ENCODE data around the gene PDIK1L.

PDIK1L gene

DNA sequence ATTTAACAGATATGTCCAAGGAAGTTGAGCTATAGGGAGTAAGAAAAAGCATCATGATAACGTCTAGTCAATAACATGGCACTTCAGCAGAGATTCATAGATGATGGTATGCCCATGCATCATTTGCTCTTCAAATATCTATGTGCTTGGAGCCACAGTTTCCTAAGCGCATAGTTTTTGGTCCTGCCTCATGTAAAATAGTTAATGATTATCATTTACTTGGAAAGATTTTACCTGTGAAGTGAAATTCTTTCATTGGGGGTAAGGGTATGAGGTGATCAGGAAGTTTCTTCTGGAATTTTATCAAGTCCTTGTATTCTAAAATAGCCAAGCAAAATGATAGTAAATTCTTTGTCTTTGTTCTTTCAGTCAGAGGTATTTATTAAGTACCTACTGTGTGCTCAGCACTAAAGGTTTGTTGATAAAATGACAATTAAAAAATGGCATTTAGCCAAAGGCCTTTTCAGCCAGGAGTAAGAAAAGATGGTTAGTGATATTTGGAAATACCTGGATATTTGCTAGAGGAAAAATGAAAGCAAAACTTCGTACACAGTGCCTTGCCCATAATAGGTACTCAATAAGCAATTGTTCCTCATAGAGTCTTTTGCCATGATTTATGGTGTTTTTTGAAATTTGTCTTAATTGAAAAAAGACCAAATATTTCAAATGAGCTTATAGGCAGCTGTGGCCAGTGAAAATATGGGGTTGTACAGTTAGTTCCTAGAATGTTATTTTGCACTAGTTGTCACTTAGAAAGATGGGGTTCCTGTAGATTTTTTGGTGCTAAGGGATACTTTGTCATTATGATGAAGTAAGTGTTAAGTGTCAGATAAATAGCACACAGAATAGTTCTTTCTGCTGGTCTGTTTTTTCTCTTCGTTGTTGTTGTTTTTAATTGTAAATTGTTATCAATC, 13.1 kb downstream of the PDIK1L start:
- DNase-seq, result no peak

DNA sequence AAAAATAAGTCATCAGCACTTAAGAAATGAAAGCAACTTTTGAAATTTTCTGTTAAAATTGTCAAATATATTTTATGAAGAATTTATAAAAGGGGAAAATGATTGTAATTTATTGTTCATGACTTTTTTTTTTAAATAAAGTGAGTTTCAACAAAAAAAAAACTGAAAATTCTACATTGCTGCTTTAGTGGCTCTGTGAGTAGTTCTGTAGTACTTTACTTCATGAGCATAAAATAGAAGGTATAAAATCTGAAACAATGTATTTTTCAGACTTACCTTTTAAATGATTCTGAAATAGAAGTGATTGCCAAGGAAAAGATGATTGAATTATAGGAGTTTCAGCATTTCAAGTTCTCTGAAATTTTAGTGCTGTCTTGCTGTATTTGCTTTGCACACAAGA, 13.8 kb downstream of the PDIK1L start:
- DNase-seq, result no peak

DNA sequence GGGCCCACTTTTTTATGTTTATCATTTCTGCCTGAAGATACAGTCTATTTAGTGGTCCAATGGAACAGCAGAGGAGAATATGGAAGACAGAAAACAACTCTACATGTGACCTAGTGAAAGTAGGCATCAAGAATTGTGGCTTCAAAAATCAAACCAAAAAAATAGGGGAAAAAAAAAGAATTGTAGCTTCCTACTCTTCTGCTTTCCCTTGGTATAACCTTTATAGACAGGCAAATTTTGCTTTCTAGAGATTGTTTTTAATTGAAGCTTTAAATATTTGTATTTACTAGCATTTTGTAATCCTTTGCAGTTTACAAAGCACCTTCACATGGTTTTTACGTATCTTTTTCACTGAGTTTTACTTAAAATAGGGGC, 14.3 kb downstream of the PDIK1L start:
- DNase-seq, result no peak

DNA sequence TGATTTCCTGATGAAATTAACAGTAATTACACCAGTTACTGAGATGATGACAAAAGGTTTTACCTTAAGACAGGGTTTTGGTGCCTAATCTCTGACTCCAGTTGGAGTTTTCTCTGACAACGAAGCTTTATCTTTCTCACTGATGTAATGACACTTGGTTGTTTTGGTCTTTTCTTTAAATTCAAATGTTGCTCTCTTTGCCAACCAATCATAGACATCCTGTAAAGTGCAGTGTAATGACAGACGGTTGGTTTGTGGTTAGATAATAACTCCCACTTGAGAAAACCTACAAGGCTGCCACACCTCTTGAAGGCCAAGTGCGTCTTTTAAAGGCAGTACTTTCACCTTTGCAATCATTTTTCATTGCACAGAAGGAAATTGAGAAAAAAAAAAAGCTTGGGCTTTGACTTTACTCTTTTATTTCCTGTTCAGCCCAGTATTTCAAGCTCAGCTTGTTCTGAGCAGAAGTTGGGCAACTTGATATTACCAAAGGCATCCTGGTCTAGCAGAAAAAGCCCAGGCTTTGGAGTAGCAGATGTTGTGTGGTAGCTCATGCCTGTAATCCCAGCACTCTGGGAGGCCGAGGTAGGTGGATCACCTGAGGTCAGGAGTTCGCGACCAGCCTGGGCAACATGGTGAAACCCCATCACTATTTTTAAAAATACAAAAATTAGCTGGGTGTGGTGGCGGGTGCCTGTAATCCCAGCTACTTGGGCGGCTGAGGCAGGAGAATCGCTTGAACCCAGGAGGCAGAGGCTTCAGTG, 14.9 kb downstream of the PDIK1L start:
- no peak for DNase-seq

DNA sequence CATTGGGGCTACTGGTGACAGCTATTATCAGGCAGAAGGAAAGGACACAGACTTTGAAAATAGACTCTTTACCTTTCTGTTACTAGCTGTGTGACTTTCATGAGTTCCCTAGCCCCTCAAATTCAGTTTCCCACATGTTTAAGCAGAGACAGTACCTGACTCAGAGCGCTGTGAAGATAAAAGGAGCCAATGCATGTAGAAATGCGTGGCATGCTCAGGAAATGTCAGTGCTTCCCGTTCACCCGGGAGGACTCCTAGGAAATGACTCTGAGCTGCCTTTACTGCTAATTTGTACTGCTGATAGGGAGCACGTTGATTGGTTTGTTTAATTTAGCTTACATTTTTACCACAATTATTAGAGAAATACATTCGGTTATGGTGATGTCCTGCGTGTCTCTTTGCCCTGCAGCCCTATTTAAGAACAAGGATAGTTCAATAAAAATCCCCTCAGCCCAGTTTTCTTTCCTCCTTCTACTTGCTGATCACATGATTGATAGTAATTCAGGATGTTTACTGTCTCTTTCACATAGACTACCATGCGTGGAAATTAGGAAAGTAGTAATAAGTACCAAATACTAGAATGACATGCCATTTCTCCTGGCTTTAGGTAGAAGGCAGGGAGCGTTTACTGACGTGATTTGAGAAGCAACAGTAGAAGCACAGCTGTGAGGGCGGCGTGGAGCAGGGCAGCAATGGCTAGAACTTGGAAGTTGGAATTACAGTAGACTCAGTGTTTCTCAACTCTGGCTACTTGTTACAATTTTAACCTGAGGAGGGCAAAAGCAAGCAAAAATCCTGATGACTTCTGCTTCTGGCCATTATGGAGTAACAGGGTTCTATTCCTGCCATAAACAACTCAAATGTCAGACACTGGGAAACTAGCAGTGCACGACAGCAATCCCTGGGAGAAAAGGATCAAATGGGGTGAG, 15.9 kb downstream of the PDIK1L start:
- no peak for DNase-seq

DNA sequence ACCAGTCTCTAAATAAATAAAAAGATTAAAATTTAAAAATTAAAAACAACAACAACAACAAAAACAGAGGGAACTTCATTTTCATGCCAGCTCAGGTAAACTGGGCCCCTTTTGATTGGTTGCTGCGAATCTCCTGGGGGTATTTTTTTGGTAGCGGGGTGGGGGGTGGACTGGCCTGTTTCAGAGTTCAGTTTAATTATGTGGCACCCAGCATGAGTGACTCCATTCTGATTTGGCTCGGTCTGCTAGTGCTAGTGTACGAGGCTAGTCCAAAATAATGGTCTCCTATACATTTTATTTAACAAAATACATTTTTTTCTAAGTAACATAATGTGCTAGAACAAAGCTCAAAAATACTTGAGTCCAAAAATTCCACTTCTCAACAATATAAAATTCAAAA, 18.2 kb downstream of the PDIK1L start:
- DNase-seq, result no peak

DNA sequence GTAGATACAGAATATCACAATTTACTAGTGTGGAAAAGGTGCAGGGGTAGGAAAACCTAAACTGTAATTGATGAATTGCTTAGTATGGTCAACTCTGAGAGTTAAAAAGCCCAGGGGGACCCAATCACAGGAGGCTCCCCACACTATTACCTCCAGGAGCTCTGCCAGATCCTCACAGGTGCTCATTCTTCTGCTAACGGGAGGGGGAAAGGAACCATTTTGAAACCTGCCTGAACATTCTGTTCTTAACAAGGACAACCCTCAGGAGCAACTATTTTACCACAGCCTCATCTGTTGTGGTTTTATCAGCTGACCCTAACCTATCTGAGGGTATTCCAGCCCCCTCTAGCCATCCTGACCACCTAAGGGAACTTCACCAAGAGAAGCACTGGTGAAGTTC, 19.1 kb downstream of the PDIK1L start:
- no peak for DNase-seq

DNA sequence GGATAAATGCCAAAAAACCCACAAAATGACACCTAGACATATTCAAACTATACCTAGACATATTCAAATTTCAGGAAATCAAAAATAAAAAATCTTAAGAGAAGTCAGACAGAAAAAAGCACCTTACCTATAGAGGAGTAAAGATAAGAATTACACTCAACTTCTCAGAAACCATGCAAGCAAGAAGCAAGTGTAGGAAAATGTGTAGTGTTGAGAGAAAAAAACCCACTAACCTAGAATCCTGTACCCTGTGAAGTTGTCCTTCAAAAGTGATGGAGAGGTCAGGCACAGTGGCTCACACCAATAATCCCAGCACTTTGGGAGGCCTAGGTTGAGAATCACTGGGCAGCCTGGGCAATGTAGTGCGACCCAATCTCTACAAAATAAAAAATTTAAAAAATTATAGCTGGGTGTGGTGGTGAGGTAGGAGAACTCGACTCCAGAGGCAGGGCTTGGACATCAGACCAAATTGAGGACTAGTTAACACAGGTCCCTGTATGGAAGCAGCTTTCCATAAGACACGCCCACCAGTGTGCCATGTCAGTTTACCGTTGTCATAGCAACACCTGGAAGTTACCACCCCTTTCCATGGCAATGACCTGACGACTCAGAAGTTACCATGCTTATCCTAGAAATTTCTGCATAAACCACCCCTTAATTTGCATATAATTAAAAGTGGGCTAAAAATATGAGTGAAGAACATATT, 20.7 kb downstream of the PDIK1L start:
- DNase-seq, result no peak

DNA sequence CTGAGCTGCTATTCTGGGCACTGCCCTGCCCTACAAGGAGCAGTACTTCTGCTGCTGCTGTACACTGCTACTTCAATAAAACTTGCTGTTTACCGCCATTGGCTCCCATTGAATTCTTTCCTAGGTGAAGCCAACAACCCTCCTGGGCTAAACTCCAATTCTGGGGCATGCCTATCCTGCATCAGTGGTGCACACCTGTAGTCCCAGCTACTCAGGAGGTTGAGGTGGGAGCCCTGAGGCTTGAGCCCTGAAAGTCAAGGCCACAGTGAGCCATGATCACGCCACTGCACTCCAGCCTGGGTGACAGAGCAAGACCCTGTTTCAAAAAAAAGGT, 21.2 kb downstream of the PDIK1L start:
- no peak for DNase-seq

DNA sequence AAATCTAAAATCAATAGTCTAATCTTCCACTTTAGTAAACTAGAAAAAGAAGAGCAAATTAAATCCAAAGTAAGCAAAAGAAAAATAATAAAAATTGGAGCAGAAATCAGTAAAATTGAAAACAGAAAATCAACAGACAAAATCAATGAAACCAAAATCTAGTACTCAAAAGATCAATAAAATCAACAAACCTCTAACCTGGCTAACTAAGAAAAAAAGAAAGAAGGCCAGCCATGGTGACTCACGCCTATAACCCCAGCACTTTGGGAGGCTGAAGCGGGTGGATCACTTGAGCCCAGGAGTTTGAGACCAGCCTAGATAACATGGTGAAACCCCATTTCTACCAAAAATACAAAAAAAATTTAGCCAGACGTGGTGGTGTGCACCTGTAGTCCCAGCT, 22.8 kb downstream of the PDIK1L start:
- DNase-seq, result no peak

DNA sequence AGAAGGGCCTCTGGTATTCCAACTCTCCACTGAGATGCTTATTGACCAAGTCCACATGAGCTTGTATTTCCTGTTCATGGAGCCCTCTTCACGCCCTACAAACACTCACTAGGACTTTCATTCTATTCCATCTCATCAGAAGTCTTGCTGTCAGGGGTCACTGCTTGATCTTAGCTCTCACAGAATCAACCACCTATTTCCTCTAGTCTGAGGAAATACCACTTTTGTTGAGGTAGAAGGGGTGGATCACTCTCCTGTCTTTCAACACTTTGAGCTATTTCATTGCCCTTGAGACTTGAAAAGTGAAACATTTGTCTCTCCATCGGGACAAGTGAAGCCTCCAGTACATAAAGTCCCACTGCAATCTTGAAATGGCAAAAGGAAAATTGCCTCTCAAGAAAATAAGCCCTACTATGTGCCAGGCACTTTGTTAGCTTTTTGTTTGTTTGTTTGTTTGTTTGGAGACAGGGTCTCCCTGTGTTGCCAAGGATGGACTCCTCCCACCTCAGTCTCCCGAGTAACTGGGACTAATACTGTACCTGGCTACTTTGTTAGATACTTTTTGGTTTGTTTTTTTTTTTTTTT, 27.4 kb downstream of the PDIK1L start:
- no peak for DNase-seq

DNA sequence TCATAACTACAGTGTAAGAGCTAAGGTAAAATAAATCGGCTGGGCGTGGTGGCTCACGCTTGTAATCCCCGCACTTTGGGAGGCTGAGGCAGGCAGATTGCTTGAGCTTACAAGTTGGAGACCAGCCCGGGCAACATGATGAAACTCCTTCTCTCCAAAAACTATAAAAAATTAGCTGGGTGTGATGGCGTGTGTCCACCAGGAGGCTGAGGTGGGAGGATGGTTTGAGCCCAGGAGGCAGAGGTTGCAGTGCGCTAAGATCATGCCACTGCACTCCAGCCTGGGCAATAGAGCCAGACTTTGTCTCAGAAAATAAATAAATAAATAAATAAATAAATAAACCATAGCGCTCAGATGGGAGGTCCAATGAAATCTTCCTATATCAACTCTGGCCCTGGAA, 30.5 kb downstream of the PDIK1L start:
- no peak for DNase-seq

DNA sequence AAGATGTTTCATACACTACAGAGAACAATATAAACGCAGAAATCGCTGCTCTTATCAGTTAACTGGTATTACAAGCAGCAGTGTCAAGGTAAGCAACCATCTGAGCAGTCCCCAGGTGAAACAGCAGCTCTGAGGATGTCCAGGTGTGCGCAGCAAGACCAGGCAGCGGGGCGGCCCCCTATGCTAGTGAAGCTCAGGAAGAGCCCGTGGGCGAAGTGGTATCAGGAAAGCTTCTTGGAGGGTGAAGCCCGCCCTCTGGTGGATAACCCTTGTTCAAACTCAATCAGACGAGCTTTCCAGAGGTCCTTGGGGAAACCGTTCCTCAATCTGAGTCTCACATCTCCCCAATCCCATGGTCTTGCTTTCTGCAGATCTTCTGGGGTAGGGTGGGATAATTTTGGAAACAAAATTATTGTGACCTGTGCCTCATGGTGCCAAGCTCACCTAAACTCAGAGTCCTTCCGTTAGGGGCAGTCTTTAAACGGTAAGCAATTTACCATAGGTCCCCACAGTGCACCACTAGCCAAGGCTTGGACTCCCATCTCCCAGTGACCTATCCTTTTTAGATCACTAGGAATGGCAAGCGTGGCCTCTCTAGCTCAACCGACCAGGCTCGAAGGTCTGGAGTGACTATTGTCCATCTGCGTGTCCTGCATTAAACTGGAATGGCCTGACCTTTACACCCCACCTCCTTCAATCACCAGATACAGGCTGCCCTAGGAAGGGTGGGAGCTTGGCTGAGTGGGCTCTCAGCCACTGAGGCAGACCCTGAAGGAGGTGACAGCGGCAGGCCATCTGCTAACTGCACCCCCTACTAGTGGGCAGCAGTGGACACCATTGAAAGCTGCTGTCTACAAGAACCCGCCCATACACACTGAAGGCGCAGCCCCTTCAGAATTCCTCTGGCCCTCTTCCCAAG, 33.7 kb downstream of the PDIK1L start:
- DNase-seq, result peak; percentile 83

DNA sequence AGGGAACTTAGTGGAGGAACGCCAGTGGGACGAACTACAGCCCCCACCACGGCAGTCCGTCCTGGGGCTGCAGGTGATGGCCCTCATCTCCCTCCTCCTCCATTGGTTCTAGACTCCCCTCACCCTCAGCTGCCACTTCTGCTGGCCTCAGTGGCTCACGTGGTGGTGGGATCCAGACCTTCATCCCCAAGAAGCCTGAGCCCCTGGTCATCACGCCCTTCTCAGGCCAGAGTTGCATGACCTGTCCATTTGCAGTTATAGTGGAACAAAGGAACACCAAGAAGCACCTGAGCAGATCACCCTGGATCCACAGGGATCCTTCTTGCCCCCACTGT, 34.3 kb downstream of the PDIK1L start:
- no peak for DNase-seq

DNA sequence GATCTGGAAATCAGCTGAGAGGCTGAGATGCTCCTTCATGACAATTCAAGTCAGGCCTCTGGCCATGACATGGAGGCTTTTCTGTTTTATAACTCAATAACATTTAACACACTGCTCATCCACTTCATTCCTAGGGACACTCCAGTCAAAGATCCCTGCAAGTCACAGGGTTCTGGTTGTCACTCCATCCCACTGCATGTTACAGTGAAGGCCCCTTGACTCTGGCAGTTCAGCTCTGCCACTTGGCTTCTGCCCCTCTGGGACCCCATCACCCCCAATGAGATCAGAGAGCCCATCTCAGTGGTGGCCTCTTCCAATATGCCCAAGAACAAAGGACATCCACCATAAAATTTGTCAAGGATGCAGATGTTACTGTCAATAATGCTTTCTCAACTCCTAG, 37.3 kb downstream of the PDIK1L start:
- DNase-seq, result no peak

DNA sequence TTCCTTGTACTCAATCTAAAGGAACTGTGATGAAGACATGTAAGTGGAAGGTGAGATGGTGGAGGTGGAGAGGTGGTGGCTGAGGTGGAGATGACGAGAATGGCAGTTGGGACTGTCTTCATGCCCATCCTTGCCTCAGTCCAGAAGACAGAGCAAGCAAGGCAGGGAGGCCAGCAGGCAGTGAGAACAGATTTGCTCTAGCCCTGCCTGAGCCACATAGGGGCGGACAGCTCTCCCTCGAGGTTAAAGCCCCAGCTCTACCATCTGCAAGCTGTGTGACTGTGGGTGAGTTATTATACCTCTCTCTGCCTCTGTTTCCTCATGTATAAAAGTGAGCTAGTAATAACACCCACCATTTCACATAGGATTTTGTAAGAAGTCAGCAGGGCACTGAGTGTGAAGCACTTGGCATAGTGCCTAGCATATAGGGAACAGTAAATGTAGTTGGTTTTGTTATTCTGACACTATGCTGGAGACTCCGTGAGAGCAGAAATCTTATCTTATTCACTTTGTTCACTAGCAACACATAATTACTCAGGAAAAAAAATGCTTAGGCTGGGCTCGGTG, 42.4 kb downstream of the PDIK1L start:
- no peak for DNase-seq

DNA sequence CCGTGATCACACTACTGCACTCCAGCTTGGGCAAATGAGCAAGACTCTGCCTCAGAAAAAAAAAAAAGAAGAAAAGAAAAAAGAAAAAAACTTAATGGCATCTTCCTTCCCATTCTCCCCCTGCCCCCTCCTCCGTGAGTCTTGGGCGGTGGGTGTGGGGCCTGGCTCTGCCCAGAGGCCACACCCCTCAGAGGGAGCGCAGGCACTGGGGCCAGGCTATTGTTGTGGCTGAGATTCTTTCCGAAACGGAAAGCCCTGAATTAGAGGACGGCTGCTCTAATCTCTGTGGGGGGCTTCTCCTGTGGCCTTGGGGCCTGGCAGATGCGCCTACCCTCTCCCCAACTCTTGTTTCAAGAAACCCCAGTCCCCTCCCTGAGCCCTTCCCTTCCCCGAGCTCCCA, 43.1 kb downstream of the PDIK1L start:
- no peak for DNase-seq

DNA sequence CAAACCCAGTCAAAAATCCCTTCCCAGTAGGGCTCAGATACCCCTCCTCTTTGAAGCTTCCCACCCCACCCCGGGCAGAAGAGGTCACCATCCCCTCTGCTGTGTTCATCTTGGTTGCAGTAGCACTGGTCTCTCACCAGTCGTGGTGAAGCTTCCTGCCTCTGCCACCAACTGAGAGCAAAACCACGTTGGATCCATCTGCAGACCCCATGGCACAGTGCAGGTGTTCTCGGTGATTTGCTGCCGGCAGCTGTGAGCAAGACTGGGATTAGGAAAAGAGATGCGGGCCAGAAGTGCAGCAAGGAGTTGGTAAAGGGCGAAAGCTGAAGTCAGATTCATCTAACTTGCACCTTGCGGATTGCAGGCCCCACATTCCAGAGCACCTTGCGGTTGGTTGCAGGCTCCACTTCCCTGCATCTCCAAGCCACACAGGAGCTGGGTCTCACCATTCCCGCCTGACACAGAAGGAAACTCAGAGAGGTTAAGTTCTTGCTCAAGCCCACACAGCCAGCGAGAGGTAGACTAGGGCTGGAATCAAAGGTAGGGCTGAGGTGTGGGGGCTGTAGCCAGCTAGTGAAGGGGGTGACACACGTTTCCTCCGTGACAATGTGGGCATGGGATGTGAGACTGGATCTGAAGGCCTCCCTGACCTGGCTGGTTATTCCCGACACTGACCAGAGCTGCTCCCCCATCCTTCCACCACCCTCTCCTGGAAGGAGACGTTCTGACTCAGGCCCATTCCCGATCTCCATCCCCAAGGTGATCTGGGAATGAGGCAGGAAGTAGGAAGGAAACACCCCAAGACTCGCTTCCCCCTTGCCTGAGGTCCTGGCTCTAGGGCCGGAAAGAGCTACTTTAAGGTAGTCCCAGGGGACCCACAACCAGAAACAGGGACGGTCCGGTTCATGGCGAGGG, 44.0 kb downstream of the PDIK1L start:
- DNase-seq, result no peak

DNA sequence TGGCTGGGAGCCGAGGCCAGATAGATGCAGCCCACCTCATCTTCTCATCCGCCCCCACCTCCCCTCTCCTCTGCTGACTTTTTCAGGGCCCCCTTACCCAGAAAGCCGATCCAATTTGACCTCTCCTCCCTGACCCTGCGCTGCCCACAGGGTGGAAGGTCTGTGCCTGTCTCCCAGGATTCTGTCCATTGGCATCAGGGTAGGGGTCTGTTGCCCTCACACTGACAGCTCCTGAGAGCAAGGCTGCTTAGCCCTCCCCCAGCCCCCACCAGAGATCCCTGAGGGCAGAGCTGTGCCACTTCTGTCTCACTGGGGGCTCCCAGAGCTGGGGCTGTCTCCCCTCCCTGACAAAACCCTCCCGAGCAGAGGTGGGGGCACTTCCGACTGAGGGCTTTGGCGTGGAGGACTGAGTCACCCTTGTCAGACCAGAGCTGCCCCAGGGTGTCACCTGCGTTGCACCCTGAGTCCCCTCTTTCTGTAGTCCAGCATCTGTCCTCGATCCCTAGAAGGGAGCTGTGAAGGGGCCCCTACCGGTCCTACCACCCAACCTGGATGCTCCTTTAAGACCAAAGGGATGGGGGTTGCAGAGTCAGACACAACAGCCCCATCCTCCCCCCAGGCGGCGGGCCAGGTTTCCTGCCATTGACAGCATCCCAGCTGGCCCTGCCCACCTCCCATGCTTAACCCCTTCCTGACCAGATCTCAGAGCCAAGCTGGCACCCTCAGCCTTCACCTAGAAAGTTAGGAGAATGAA, 44.8 kb downstream of the PDIK1L start:
- no peak for DNase-seq

Data from right forelimb (tissue), 1 donor.